ENCODE results near the gene SFSWAP. TPM values are rescaled to one million over a fixed set of nuclear protein-coding genes. Genes with fewer than 3 reads are reported as not detected.

Gene SFSWAP
- 20.5 and 24.0 TPM in 2 replicates for total RNA-seq

GRCh38 chr12:131710464-131711457, at the start of gene SFSWAP:
TSS of gene SFSWAP (plus strand) at chr12:131711090. CDS start at chr12:131711230, 140 bp downstream.

DNA sequence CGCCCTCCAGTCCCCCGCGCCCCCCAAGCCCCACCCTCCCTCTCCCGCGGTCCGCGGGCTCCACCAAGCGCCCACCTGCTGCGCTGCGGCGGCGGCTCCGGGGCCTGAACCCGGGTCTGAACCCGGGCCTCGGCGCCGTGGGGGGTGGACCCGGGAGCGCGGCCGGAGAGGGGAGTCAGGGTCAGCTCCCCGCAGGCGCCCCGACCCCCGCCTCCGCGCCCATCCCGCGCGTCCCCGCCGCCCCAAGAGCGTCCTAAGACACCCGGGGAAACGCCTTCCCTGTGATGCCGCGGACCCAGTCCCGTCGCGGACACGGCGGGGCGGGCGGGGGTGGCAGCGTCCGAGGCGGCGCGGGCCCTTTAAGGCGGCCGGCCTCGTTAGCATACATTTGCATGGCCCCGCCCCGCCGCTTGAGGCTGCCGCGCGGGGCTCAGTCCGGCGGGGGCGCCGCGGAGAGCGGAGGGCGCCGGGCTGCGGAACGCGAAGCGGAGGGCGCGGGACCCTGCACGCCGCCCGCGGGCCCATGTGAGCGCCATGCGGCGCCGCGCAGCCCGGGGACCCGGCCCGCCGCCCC, 117.2 kb downstream of the SFSWAP start, which contains the start of gene MMP17:
MMP17 (plus strand) TSS at position 433 of the 574 bp plus-strand sequence; CDS start at position 535, 102 bp downstream.

Other genes with a start within 250 kb of the SFSWAP start
- gene MMP17, start 117.3 kb downstream of the SFSWAP start, total RNA-seq = 2.3 and 9.9 TPM in 2 replicates
- 6.5 and 36.5 TPM in 2 replicates for gene ULK1, start 183.5 kb downstream of the SFSWAP start, total RNA-seq
- 15.7 and 28.7 TPM in 2 replicates for gene PUS1, start 218.2 kb downstream of the SFSWAP start, total RNA-seq
- gene EP400, start 238.9 kb downstream of the SFSWAP start, total RNA-seq = 6.5 and 22.1 TPM in 2 replicates

Data from nasal cavity respiratory epithelium epithelial cell of viscerocranial mucosa (primary cell).